GM19395 (cell line): ENCODE measurements around the gene FMNL2.

Experiments used
- ATAC-seq: cut with Tn5 transposase; IDR thresholded peaks from one replicate; pipeline ENCODE4 v1.9.1; 2021; ENCODE audit warnings: mild to moderate bottlenecking, moderate library complexity; ENCODE audit not compliant: unreplicated experiment

The FMNL2 gene

DNA sequence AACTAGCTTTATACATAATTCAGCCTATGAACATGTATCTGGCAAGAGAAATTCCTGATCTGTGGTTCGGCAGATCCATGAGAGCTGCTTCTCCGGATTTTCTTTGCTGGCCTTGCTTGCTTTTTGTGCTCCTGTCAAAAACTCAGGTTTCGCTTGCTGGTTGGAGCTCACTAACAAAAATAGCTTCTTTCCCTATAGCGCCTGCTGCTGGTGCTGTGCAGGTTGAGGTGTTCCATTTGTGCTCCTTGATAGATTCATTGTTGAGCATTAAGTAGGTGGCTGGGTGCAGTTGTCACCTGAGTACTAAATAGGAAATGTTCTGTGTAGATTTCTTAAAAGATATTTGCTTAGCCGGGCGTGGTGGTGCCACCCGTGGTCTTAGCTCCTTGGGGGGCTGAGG lies 234.2 kb downstream of the FMNL2 start:
- ATAC-seq = no peak

DNA sequence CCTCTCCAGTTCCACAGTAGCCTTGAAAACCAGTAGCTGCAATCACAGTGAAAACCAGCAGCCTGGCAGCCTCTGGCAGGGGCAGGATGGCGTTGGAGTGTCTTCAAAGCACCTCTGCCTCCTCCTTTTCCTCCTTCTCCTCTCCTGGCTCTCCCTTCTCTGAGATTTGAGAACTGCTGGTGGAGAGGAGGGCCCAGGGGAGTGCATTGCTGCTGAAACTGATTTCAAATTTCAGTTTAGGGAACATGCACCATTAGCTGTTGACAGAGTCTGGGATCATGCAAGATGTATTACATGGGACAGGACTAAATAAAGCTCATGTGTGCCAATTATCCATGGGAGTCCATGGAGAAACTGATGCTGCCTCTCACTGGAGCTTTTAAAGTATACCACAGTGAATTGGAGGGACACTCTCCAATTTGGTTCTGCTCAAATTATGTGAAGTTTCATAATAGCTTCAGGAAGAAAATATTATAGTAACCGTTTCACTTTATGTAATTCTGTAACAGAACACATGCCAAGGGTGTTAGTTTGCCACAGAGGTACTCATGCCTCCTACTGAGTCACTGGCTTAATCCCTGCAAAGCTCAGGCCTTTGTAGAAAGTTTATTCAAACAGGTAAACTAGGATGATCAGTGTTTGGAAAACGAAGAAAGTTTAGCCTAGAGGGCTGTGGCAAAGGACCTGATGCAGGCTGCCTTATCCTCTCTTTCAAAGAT lies 236.2 kb downstream of the FMNL2 start:
- no peak for ATAC-seq

DNA sequence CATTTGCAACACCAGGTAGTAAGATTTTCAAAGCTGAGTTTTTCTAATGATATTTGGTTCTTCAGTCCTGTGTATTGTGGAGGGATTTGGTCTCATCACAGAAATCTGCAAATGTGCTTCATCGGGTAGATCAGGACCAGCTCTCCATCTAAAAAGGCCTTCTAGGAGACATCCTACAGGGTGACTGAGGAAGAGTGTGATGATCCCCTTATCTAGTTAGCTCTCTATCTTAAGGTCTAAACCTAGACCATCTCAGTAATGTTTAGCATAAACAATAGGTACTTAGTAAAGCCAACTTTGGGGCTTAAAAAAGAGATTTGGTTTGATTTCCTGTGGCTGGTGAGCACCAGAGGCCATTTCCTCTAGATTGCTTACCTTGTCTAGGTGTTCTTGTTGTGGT lies 237.1 kb downstream of the FMNL2 start:
- no peak for ATAC-seq

DNA sequence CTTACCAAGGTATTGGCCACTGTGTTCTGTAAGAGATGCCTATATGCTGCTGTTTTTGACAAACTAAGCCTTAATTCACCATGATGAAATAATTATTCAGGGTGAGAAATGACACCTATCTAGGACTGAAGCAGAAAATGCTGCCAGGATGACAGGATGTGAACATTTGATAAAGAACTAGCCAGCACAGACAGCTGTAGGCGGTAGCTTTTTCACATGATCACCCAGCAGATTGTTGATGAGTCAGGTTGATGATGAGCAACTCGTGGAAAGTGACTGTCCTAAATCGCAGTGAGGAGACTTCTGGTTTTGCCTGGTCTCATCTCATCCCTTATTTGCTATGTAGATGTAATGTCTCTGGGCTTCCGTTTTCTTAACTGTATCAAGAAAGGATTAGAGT lies 238.2 kb downstream of the FMNL2 start:
- ATAC-seq = peak; percentile 93

DNA sequence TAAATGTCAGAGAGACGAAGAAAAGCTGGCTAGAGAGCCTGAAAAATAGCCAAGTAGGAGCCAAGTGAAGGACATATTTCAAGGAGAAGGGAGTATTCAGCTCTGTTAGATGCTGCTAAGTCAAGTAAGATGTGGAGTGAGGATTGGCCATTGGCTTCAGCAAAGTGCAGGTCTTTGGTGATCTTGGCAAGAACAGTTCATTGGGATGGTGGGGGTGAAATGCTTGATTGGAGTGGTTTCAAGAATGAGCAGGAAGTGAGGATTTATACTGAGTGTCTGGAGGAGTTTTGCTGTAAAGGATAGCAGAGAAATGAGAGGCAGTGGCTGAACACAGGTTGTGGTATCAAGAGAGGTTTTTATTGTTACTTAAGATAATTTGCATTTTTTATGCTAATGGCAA lies 242.6 kb downstream of the FMNL2 start:
- ATAC-seq = no peak

DNA sequence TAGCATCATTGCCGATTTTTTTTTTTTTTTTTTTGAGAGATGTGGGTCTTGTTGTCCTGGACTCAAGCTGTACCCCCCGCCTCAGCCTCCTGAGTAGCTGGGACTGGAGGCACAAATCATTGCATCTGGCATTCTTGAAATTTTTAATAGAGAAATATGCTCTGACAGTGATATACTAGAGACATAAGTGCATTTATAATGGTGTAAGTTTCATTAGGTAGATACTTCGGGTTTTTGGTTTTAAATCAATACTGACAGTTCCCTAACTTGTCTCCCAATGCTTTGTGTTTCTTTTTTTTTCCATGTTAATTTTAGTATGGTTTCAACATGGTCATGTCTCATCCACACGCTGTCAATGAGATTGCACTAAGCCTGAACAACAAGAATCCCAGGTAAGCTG lies 243.6 kb downstream of the FMNL2 start:
- ATAC-seq = no peak

DNA sequence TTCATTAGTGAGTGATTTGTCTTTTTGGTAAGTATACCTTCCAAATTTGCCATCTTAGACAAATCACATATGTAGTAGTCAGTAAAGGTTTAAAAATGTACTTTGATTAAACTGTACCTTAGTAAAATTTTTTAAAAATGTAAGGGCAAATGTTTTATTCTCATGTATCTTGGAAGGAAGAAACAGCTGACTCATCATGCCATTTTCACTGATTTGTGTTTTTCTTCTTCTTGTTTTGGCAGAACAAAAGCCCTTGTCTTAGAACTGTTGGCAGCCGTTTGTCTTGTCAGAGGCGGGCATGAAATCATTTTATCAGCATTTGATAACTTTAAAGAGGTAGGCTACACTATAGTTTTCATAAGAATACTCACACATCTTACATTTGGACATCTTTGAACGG lies 245.7 kb downstream of the FMNL2 start:
- ATAC-seq = no peak

DNA sequence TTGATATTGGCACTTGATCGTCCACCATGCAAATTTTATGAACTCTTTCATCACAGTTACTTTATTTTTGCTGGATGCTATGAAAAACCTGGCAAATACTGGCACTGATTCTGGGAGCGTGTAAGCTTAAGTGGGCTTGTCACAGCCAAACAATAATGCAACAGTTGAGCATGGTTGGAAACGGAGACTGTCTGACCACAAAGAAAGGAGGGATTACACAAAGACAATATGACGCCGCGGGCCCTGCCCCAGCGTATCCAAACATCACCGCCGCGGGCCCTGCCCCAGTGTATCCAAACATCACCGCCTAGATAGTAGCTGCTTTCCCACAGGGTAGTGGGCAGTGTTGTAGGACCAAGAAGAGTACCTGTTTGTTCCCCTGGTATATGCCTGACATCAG lies 246.4 kb downstream of the FMNL2 start:
- no peak for ATAC-seq

DNA sequence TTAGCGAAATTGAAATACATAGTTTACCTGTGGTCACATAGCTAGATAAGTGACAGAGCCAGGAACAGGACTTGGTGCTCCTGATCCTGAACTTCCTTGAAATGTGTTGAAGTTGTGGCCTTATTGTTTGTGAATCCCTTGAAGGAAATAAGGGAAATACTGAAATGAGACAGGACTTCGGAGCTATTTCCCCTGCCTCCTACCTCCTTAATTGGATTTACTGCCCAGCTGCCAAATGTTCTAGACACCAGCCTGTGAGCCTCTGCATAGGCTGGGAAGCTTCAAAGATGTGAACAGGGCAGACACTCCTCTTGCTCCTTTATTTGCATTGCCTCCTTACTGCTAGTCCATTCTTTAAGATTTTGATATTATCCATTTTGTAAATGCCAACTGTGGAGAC lies 247.1 kb downstream of the FMNL2 start:
- no peak for ATAC-seq

DNA sequence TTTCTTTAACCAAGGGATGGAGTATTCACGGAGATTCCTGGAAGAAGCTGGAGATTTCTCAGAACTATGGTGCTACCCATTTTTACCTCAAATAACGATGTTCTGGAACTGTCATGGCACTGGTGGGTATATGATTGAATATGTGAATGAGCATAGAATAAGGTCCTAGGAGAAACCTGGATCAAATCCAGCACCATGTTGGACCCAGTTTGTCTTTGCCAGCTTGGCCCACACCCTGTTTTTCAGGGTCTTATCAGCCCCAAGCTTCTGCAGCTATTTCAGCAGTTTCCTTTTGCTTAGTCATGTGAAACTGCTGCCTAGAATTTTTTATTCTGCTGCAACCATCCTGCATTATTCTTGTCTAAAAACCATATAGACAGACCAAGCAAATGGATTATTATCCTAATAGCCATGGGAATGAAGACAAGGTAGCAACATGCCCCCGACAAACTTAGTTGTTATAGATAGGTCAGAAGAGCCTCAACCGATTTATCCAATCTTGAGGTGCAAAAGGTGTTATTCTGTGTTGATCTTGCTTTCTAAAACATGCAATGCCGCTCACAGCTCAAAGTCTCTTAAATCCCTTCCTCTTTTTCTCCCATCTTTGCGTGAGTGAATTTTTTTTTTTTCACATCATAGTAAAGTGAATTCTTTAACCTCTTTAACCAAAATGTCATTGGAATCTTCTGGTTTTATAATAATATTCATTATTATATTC lies 248.7 kb downstream of the FMNL2 start:
- no peak for ATAC-seq

DNA sequence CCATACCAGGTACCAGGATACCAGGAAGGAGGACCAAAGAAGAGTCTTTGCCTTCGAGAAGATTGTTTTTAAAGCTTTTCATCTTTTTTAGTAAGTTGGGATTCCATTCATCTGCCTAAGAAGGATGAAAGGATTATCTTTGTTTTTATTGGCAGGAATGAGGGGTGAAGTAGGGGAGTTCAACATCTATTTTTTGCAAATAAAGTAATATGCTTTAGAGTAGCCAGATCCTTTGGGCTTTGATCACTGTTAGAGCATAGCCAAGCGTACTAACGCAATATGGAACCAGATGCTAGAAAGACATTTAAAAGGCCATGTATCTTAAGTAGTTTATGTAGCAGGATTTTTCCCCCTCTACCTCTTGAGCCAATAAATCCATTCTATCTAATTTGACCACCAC lies 249.3 kb downstream of the FMNL2 start:
- ATAC-seq = no peak

DNA sequence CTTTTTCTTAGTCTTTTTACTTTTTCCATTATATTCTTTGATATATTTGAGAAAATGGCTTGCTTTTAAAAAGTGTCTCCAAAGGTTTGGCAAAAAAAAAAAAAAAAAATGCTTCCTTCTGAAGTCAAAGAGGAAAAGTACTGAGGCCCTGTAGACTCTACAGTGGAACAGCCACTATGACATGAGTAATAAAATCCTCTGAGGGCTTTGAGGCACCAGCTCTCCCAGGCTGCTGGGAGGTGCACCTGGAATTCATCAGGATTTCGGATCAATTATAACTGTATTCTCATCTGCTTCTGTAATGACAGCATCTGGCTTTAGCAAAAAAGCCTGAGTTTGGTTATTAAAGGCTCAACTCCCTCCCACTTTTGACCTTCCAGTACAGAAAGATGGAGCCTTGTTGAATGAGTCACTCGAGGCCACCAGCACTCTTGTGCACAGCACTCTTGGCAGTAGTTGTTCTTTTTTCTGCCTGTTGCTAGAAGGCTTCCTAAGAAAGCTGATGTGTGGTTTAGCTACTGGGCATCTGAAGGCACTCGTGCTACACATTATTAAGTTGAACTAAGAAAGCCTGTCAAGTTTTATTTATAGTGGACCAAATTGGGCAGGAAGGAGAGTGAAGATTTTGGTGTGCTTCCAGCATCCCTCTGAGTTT lies 251.0 kb downstream of the FMNL2 start:
- no peak for ATAC-seq

DNA sequence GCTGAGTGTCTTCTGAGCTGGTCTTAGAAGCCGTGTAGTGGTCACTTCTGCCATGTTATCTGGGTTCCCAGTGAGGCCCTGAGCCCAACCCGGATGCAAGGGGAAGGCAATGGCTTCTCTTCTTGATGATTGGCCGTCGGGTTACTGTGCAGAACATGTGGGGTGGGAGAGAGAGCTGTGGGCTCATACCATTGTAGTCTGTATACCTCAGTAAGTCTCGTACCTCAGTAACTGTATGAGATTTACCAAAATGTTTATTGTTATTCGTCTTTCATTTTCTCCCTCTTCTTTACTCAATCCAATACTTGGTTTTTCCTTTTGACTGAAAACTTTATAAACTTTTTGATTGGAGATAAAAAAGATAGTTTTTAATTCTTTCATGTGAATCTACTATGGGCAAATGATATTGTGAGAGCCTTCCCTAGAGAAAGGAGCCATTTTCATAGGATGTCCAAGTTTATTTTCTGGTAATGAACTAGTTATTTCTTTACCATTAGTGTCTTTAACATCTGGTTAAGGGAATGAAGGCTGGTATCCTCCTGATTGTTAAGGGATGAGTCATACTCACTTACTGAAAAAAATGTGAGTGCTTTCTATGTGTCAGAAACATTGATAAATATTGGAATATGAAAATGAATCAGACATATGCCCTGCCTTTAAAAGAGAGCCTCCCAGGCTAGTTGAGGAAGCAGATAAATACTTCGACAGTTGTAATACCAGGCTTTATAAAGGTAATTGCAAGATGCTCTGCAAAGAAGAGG lies 252.4 kb downstream of the FMNL2 start:
- ATAC-seq = no peak

DNA sequence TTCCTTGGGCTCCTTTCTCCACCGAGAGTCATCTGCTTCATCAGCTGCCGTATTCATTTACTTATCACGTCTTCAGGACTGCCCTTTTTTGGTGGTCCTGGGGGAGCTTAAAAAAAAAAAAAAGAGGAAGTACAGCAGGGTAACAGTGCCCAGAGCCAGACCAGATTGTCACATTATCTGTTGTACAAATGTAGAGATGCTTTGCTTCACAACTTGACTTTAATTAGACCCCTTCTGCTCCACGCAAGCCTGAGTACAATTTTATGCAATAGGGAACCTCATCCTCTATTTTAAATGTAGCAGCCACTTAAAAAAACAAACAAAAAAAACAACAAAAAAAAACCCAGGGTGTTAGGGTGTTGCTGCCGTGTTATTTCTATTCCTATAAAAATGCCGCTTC lies 254.0 kb downstream of the FMNL2 start:
- ATAC-seq = no peak

DNA sequence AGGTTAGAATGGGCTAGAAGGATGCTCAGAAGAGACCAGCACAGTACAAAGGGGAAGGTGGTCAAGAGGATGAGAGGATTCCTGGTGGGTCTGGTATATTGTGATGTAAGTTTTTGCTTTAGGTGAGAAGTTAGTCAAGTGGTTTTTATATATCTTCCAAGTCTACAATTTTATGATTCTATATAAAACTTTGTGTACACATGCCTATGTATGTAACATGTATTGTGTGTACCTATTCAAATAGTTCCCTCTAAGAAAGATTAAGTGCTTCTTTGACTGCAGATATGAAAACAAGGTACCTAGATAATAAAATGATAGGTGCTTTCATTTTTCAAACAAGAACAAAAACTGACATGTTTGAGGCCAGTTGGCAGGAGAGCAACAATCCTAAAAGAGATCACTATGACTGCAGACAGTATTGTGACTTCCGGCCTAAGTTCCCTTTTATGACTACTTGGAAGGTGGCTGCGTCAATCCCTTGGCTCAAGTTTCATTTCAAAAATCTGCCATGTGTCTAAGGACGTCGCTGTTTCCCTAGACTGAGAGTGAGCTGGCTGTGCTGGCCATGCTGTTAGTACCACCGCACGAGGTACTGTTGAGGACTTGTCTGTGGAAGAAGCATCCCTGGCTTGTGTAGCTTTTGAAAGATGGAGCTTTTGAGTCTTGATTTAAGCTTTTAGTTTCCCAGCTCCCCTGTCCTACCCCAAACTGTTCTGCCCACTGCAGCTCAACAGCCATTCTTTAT lies 259.2 kb downstream of the FMNL2 start:
- ATAC-seq = peak; percentile 92

DNA sequence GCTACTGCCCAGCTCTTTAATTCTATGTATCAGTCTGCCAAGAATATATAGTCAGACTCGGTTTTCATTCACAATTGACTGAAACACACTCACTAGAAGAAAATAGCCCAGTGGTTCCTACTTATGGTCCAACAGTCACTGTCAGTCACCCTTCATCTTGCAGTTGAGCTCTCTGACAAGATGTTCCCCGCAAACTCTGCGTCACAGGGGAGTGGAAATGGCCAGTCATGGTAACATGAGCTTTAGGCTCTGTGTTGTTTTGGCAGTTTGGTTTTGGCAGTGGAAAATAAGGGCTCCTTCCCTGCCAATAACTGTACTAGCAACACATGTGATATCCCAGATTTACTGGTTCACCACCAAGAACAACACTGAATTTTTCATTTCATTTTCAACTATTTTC lies 259.8 kb downstream of the FMNL2 start:
- no peak for ATAC-seq

DNA sequence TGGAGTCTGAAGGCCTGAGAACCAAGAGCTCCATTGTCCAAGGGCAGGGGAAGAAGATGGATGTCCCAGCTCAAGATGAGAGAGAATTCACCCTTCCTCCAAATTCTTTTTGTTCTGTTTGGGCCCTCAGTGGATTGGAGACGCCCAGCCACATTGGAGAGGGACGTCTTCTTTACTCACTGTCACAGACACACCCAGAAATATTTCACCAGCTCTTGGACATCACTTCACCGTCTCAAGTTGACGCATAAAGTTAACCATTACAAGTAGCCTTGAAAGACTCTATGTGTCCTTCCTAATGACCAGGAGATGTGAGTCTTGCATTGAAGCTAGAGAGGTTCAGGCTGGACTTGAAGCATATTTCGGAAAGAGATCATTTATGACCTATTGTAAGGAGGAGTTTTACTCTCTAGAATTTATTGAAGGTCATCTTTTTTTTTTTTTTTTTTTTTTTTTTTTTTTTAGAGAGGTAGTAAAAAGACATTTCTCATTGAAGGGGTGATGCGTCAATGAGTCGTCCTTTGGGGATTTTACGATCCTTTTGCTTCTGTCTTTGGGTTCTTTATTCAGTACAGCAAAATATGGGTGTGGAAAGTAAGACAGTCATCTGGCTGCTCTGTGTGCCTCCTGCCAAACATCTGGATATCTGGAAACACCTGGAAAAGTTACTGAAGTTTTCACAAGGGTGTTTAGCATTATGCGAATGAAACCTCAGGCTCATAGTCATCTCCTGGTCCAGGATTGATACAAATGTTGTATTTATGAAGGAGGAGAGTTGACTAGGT lies 264.2 kb downstream of the FMNL2 start:
- no peak for ATAC-seq

DNA sequence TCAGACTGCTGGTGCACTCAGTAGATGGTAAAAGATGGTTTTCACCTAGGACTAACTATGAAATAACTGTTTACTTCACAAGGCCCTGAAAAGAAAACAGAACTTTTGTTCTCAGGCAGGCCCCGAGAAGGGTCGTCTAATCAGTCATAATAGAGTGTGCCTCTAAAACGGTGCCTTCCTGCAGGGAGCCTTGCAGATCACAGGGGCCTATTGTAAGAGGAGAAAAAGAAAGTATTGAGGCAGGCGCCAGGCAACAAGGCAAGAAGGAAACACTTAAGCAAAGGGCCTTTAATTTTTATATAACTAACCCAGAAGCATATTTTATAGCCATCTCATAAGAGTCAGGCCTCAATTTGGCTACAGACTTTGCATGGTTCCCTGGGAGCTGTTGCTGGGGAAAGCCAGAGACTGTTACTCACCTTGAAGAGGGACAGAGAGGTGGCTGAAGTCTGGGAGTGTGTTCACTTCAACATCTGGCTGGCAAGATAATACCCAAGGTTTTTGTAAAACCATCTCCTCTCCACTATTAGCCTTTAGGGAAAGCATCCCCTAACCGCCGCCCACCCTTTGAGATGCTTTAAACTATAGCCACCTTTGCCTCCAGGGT lies 265.2 kb downstream of the FMNL2 start:
- ATAC-seq = no peak

DNA sequence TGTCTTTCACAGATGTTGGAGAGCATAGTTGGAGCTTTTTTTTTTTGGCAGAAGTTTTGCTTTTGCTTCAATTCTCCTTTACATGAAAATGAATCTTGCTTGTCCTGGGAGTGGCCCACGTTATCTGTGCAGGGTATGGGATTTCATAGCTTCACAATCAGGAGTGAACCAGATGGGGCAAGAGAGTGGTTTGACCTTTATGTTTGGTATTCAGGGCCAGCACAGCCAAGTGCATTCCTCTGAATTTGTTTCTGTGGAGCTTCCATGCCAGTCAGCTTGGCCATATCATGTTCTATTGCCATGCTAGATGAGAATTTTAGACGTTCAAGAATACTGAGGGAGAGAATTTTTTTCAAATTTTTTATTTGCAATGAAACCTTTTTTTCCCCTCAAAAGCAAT lies 265.7 kb downstream of the FMNL2 start:
- no peak for ATAC-seq

DNA sequence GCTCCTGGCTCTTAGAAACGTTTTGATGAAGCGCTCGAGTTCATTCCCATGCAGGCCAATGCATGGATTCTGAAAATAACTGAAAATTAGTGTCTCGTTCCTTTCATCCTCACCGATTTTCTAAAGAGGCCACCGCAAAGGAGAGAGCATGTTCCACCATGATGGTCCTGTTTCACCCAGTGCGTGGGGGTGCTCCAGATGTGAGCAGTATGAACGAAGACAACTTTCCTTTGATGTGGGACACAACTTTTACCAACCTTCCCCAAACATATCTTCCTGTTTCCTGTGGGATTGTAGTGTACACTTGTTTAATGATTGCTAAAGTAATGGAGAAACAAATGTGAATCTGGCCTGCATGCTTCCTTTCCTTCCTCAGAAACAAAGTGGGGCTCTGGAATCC lies 267.8 kb downstream of the FMNL2 start:
- ATAC-seq = no peak
